Measurements from ENCODE around the gene AQP7.

The AQP7 gene

GRCh38 chr9:33446240-33446945 lies 44.0 kb upstream of the AQP7 start:
- Histone ChIP-seq H3K27me3 (ENCODE audit: insufficient read depth, poor library complexity, severe bottlenecking) (no peaks in the 10 kb centered on the region), H3K4me3 (ENCODE audit: severe bottlenecking) (no peak overlapping the region), H3K36me3 (ENCODE audit: low read depth) (no peaks in the 10 kb centered on the region), H3K4me1 (ENCODE audit: insufficient read depth, poor library complexity, severe bottlenecking) (peaks cover 31% of the 10 kb centered on the region), H3K27ac (ENCODE audit: poor library complexity, severe bottlenecking) (peak overlapping the region; percentile 12), H3K9me3 (ENCODE audit: severe bottlenecking) (no peaks in the 10 kb centered on the region)
- TF ChIP-seq CTCF (IDR thresholded peaks at IDR 0.05; ENCODE audit: poor library complexity, severe bottlenecking) = no peak
- DNase-seq (ENCODE audit: low spot score) = no peak
- ATAC-seq (ENCODE audit: low read depth) = 0 out of 3 replicates have a peak, but pooled peaks have one; percentile 4

- ATAC-seq (ENCODE audit: low read depth) = peak; percentile 19; the same call in 1 of the 3 replicates
These were observed 43.2 kb upstream of the AQP7 start for GRCh38 chr9:33445389-33446239.

GRCh38 chr9:33443464-33444154 lies 41.2 kb upstream of the AQP7 start:
- H3K27ac ChIP-seq (ENCODE audit: poor library complexity, severe bottlenecking) = peak overlapping the region; percentile 12
- ATAC-seq (ENCODE audit: low read depth) = no peak
- H3K27me3 ChIP-seq (ENCODE audit: insufficient read depth, poor library complexity, severe bottlenecking) = no peaks in the 10 kb centered on the region
- H3K36me3 ChIP-seq (ENCODE audit: low read depth) = no peaks in the 10 kb centered on the region
- peaks cover 38% of the 10 kb centered on the region for H3K4me1 ChIP-seq (ENCODE audit: insufficient read depth, poor library complexity, severe bottlenecking)
- no peak overlapping the region for H3K4me3 ChIP-seq (ENCODE audit: severe bottlenecking)
- no peaks in the 10 kb centered on the region for H3K9me3 ChIP-seq (ENCODE audit: severe bottlenecking)
- no peak for TF ChIP-seq CTCF (IDR thresholded peaks at IDR 0.05; ENCODE audit: poor library complexity, severe bottlenecking)
- no peak for DNase-seq (ENCODE audit: low spot score)

More at GRCh38 chr9:33445389-33446239, 43.2 kb upstream of the AQP7 start:
- H3K4me1 ChIP-seq (ENCODE audit: insufficient read depth, poor library complexity, severe bottlenecking) = peaks cover 31% of the 10 kb centered on the region
- no peaks in the 10 kb centered on the region for H3K36me3 ChIP-seq (ENCODE audit: low read depth)
- H3K9me3 ChIP-seq (ENCODE audit: severe bottlenecking) = no peaks in the 10 kb centered on the region
- no peak overlapping the region for H3K4me3 ChIP-seq (ENCODE audit: severe bottlenecking)
- TF ChIP-seq CTCF (IDR thresholded peaks at IDR 0.05; ENCODE audit: poor library complexity, severe bottlenecking) = no peak
- no peak for DNase-seq (ENCODE audit: low spot score)
- no peaks in the 10 kb centered on the region for H3K27me3 ChIP-seq (ENCODE audit: insufficient read depth, poor library complexity, severe bottlenecking)
- H3K27ac ChIP-seq (ENCODE audit: poor library complexity, severe bottlenecking) = no peak overlapping the region

GRCh38 chr9:33443047-33443446 lies 40.7 kb upstream of the AQP7 start:
- ATAC-seq (ENCODE audit: low read depth) (peak; percentile 50), DNase-seq (ENCODE audit: low spot score) (peak; percentile 81)
- peaks cover 38% of the 10 kb centered on the region for H3K4me1 ChIP-seq (ENCODE audit: insufficient read depth, poor library complexity, severe bottlenecking)
- peak overlapping the region; percentile 12 for H3K27ac ChIP-seq (ENCODE audit: poor library complexity, severe bottlenecking)
- H3K27me3 ChIP-seq (ENCODE audit: insufficient read depth, poor library complexity, severe bottlenecking) = no peaks in the 10 kb centered on the region
- H3K4me3 ChIP-seq (ENCODE audit: severe bottlenecking) = no peak overlapping the region
- no peak for TF ChIP-seq CTCF (IDR thresholded peaks at IDR 0.05; ENCODE audit: poor library complexity, severe bottlenecking)
- no peaks in the 10 kb centered on the region for H3K36me3 ChIP-seq (ENCODE audit: low read depth)
- no peaks in the 10 kb centered on the region for H3K9me3 ChIP-seq (ENCODE audit: severe bottlenecking)
